ENCODE results near the gene TMEM232.

TMEM232 gene

GRCh38 chr5:110549301-110549700 lies 177.2 kb downstream of the TMEM232 start:
- Histone ChIP-seq H3K27me3 (no peaks in the 10 kb centered on the region), H3K4me3 (no peak overlapping the region), H3K27ac (no peak overlapping the region), H3K4me1 (no peaks in the 10 kb centered on the region), H3K9me3 (peaks cover 0 to 2% (median 0%) of the 10 kb centered on the region in 3 donors), H3K36me3 (no peaks in the 10 kb centered on the region)
- DNase-seq: no peak
- intact Hi-C loops (cut with DNase I; ENCODE audit: low total_unique reads): no loop called here
- TF ChIP-seq CTCF (IDR thresholded peaks at IDR 0.05): no peak

DNA sequence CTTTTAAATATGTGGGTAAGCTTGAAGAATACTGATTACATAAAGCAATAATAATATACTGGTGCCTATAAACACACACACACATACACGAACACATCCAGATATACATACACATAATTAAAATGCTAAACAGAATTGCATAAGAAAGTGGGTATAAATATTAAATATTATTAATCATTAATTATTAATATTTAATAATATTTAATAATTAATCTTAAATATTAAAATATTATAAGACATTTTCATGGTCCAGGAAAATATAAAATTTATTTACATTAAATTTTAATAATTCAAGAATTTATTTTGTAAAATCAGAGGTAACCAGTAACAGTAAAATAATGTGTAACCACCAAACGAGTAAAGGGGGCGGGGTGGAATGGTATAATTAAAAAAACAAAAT lies 178.3 kb downstream of the TMEM232 start:
- H3K27ac ChIP-seq: no peak overlapping the region
- TF ChIP-seq CTCF (IDR thresholded peaks at IDR 0.05): no peak
- intact Hi-C loops (cut with DNase I; ENCODE audit: low total_unique reads): no loop called here

DNA sequence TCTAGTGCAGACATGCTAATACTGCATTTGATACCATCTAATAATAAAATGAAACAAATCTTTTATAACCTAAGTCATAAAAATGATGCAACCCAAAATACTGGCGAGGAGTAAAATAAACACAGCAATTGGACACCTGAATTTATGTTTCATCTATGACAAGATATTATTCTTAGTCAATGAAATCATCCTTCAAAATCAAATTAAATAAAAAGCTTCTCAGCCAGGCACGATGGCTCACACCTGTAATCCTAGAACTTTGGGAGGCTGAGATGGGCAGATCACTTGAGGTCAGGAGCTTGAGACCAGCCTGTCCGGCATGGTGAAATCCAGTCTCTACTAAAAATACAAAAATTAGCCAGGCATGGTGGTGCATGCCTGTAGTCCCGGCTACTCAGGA lies 179.0 kb downstream of the TMEM232 start:
- Histone ChIP-seq H3K36me3 (no peaks in the 10 kb centered on the region), H3K4me3 (no peak overlapping the region), H3K27ac (no peak overlapping the region), H3K9me3 (no peaks in the 10 kb centered on the region), H3K27me3 (no peaks in the 10 kb centered on the region), H3K4me1 (no peaks in the 10 kb centered on the region)
- TF ChIP-seq CTCF (IDR thresholded peaks at IDR 0.05): no peak
- intact Hi-C loops (cut with DNase I; ENCODE audit: low total_unique reads): no loop called here
- DNase-seq: no peak

More for the DNA sequence above, 178.3 kb downstream of the TMEM232 start:
- no peaks in the 10 kb centered on the region for H3K36me3 ChIP-seq
- H3K27me3 ChIP-seq: no peaks in the 10 kb centered on the region
- H3K4me1 ChIP-seq: no peaks in the 10 kb centered on the region
- no peak for DNase-seq
- no peak overlapping the region for H3K4me3 ChIP-seq
- H3K9me3 ChIP-seq: peaks cover 0 to 2% (median 0%) of the 10 kb centered on the region in 3 donors

DNA sequence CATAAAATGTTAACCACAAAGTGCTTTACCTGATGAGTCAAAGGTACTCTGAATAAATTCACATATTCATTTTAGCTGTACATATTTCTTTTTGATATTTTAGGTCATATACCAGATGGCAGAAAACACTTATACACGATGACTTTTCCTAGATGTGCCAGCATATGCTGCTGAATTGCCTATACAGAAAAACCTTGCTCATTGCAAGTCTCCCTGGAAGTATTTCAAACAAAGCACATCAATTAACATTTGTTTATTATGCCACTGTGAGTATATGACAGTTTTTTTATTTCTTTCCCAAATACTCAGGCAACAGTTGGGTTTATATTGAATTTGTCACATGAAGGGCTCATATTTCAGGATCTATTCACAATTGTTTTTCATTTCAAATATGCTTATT lies 180.8 kb downstream of the TMEM232 start:
- H3K36me3 ChIP-seq: no peaks in the 10 kb centered on the region
- H3K27ac ChIP-seq: no peak overlapping the region
- H3K27me3 ChIP-seq: no peaks in the 10 kb centered on the region
- H3K4me1 ChIP-seq: no peaks in the 10 kb centered on the region
- intact Hi-C loops (cut with DNase I; ENCODE audit: low total_unique reads): no loop called here
- H3K4me3 ChIP-seq: no peak overlapping the region
- H3K9me3 ChIP-seq: no peaks in the 10 kb centered on the region
- no peak for TF ChIP-seq CTCF (IDR thresholded peaks at IDR 0.05)
- no peak for DNase-seq

- Histone ChIP-seq H3K27ac (no peak overlapping the region), H3K36me3 (no peaks in the 10 kb centered on the region), H3K4me3 (no peak overlapping the region), H3K4me1 (no peaks in the 10 kb centered on the region), H3K27me3 (no peaks in the 10 kb centered on the region), H3K9me3 (no peaks in the 10 kb centered on the region)
- TF ChIP-seq CTCF (IDR thresholded peaks at IDR 0.05): no peak
- intact Hi-C loops (cut with DNase I; ENCODE audit: low total_unique reads): no loop called here
- DNase-seq: no peak
Measured at GRCh38 chr5:110544603-110545002, 181.9 kb downstream of the TMEM232 start.

GRCh38 chr5:110542949-110543348 lies 183.5 kb downstream of the TMEM232 start:
- Histone ChIP-seq H3K4me1 (no peaks in the 10 kb centered on the region), H3K4me3 (no peak overlapping the region), H3K27me3 (no peaks in the 10 kb centered on the region), H3K9me3 (no peaks in the 10 kb centered on the region), H3K27ac (no peak overlapping the region), H3K36me3 (no peaks in the 10 kb centered on the region)
- no peak for TF ChIP-seq CTCF (IDR thresholded peaks at IDR 0.05)
- intact Hi-C loops (cut with DNase I; ENCODE audit: low total_unique reads): no loop called here
- DNase-seq: no peak
